ENCODE results near the gene CENPS.

DNA sequence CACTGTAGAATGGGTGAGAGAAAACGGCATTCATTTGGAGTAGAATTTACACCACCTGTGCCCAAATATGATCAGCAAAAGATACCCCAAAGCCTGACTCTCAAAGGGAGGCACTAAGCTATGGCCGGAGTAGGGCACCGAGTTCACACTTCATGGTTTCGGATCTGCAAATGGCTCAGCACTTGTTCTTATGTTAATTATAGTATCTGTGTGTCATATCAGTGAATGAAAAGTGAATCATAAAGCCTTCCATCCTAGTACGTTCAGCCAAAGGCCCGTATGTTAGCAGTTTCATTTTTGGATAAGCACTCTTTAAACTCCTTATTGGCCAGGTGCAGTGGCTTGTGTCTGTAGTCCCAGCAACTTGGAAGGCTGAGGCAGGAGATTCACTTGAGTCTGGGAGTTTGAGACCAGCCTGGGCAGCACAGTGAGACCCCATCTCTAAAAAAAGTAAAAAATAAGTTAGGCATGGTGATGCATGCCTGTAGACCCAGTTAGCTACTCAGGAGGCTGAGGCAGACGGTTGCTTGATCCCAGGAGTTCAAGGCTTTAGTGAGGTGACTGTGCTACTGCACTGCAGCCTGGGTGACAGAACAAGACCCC, 14.7 kb downstream of the CENPS start:
- TF ChIP-seq, protein P1, sequence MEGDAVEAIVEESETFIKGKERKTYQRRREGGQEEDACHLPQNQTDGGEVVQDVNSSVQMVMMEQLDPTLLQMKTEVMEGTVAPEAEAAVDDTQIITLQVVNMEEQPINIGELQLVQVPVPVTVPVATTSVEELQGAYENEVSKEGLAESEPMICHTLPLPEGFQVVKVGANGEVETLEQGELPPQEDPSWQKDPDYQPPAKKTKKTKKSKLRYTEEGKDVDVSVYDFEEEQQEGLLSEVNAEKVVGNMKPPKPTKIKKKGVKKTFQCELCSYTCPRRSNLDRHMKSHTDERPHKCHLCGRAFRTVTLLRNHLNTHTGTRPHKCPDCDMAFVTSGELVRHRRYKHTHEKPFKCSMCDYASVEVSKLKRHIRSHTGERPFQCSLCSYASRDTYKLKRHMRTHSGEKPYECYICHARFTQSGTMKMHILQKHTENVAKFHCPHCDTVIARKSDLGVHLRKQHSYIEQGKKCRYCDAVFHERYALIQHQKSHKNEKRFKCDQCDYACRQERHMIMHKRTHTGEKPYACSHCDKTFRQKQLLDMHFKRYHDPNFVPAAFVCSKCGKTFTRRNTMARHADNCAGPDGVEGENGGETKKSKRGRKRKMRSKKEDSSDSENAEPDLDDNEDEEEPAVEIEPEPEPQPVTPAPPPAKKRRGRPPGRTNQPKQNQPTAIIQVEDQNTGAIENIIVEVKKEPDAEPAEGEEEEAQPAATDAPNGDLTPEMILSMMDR (IDR thresholded peaks at IDR 0.05), result no peak
- TF ChIP-seq POLR2A (IDR thresholded peaks at IDR 0.05), result no peak
